Measurements from ENCODE around the gene HMG20B.

DNA sequence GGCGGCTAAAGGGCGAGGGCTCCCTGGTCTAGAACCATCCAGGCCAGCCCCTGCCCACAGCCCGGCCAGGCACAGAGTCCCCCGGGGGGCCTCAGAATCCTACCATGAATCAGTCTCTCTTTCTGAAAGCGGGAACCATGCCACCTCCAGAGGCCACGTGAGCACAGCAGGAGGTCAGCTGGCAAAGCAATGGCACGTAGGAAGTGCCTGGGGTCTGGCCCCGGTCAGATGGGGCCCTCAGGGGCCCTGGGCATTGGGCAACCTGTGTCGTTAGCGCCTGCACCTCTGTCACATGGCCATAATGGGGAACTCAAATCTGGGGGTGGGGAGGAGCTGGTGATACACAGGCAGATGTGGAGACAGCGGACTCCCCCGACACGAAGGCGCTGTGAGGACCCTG is 24.1 kb upstream of the HMG20B start:
- TF ChIP-seq, protein P1, sequence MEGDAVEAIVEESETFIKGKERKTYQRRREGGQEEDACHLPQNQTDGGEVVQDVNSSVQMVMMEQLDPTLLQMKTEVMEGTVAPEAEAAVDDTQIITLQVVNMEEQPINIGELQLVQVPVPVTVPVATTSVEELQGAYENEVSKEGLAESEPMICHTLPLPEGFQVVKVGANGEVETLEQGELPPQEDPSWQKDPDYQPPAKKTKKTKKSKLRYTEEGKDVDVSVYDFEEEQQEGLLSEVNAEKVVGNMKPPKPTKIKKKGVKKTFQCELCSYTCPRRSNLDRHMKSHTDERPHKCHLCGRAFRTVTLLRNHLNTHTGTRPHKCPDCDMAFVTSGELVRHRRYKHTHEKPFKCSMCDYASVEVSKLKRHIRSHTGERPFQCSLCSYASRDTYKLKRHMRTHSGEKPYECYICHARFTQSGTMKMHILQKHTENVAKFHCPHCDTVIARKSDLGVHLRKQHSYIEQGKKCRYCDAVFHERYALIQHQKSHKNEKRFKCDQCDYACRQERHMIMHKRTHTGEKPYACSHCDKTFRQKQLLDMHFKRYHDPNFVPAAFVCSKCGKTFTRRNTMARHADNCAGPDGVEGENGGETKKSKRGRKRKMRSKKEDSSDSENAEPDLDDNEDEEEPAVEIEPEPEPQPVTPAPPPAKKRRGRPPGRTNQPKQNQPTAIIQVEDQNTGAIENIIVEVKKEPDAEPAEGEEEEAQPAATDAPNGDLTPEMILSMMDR (IDR thresholded peaks at IDR 0.05) = no peak
- no peak for TF ChIP-seq POLR2A (IDR thresholded peaks at IDR 0.05)

Data from vagina (tissue), 2 donors.